ENCODE results near the gene FAM98C.

The FAM98C gene

GRCh38 chr19:38429055-38429810 lies 26.3 kb downstream of the FAM98C start:
- no peak for DNase-seq

- DNase-seq: no peak
Measured at GRCh38 chr19:38429811-38430156, 26.9 kb downstream of the FAM98C start.

- no peak for DNase-seq
Measured at GRCh38 chr19:38430931-38431330, 28.0 kb downstream of the FAM98C start.

- DNase-seq: peak; percentile 49 to 56
Measured at GRCh38 chr19:38433268-38433733, 30.4 kb downstream of the FAM98C start, which contains the start of gene RYR1. RYR1 (plus strand) TSS chr19:38433691; CDS start chr19:38433830, 139 bp downstream.

GRCh38 chr19:38434549-38435051 lies 31.7 kb downstream of the FAM98C start:
- no peak for DNase-seq

GRCh38 chr19:38437295-38437694 lies 34.4 kb downstream of the FAM98C start:
- no peak for DNase-seq

- no peak for DNase-seq
Measured at GRCh38 chr19:38437917-38438316, 35.0 kb downstream of the FAM98C start.

- DNase-seq: no peak
Measured at GRCh38 chr19:38440592-38440991, 37.7 kb downstream of the FAM98C start.

GRCh38 chr19:38441657-38442348 lies 38.9 kb downstream of the FAM98C start:
- DNase-seq: no peak

GRCh38 chr19:38442736-38443135 lies 39.8 kb downstream of the FAM98C start:
- DNase-seq: no peak

GRCh38 chr19:38443458-38443999 lies 40.6 kb downstream of the FAM98C start:
- no peak for DNase-seq

- DNase-seq: no peak
Measured at GRCh38 chr19:38444026-38444425, 41.1 kb downstream of the FAM98C start.

- DNase-seq: no peak
Measured at GRCh38 chr19:38445362-38445761, 42.5 kb downstream of the FAM98C start.

- DNase-seq: no peak
Measured at GRCh38 chr19:38448225-38448624, 45.3 kb downstream of the FAM98C start.

- DNase-seq: no peak
Measured at GRCh38 chr19:38449518-38449917, 46.6 kb downstream of the FAM98C start.

- no peak for DNase-seq
Measured at GRCh38 chr19:38451036-38451435, 48.1 kb downstream of the FAM98C start.

- DNase-seq: no peak
Measured at GRCh38 chr19:38451629-38452028, 48.7 kb downstream of the FAM98C start.

- DNase-seq: peak in 1 of 2 donors; percentile 2
Measured at GRCh38 chr19:38452430-38453366, 49.8 kb downstream of the FAM98C start.

- DNase-seq: no peak
Measured at GRCh38 chr19:38453596-38453995, 50.7 kb downstream of the FAM98C start.

GRCh38 chr19:38455031-38455430 lies 52.1 kb downstream of the FAM98C start:
- no peak for DNase-seq

- no peak for DNase-seq
Measured at GRCh38 chr19:38457202-38457601, 54.3 kb downstream of the FAM98C start.

- no peak for DNase-seq
Measured at GRCh38 chr19:38457690-38458405, 55.0 kb downstream of the FAM98C start.

Data from CD4-positive, alpha-beta T cell treated with Interferon alpha-2 for 1 hour (primary cell).